ENCODE results near the gene PGS1.

GRCh38 chr17:78399693-78400144 lies 21.3 kb downstream of the PGS1 start:
- TF ChIP-seq CTCF (IDR thresholded peaks at IDR 0.05; ENCODE audit: low read depth, low read length) (no peak), POLR2A (IDR thresholded peaks at IDR 0.05; ENCODE audit: extremely low read depth, insufficient read length) (no peak), MAX (IDR thresholded peaks at IDR 0.05; ENCODE audit: low read depth, low read length) (no peak)
